GM12875 (cell line): ENCODE data around the gene SUPT7L.

Source experiments
- H3K4me3 ChIP-seq: one replicate; pipeline ENCODE4 v1.5.1; 2011; ENCODE audit warnings: low read depth, low read length, control low read depth
- TF ChIP-seq, protein P1 (sequence below): IDR thresholded peaks from 2 replicates; pipeline ENCODE4 v1.5.1; 2011; ENCODE audit warnings: low read depth, mild to moderate bottlenecking, control low read depth, inconsistent platforms, low read length, moderate library complexity, borderline replicate concordance; ENCODE audit not compliant: insufficient read depth

Gene SUPT7L

GRCh38 chr2:27652790-27653189, 10.6 kb downstream of the SUPT7L start:
- no peak overlapping the region for H3K4me3 ChIP-seq
- TF ChIP-seq, protein P1, sequence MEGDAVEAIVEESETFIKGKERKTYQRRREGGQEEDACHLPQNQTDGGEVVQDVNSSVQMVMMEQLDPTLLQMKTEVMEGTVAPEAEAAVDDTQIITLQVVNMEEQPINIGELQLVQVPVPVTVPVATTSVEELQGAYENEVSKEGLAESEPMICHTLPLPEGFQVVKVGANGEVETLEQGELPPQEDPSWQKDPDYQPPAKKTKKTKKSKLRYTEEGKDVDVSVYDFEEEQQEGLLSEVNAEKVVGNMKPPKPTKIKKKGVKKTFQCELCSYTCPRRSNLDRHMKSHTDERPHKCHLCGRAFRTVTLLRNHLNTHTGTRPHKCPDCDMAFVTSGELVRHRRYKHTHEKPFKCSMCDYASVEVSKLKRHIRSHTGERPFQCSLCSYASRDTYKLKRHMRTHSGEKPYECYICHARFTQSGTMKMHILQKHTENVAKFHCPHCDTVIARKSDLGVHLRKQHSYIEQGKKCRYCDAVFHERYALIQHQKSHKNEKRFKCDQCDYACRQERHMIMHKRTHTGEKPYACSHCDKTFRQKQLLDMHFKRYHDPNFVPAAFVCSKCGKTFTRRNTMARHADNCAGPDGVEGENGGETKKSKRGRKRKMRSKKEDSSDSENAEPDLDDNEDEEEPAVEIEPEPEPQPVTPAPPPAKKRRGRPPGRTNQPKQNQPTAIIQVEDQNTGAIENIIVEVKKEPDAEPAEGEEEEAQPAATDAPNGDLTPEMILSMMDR, result no peak

DNA sequence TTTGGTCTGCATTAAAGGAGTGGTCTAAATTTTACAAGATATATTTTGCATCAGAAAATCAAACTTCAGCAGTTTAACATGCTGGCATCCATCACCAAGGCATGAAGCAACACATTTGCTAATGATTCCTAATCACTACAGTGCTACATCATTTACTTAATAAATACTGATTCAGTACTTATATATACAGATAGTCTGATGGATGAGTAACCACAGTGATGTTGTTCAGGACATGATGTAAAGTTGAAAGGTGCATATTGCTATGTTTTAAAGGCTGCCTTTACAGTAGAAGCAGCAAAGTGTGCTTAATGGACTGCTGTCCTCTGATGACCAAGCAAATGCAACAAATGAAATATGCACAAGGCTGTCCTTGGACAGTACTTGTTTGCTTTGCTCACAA, 11.1 kb downstream of the SUPT7L start:
- TF ChIP-seq, protein P1, result no peak

DNA sequence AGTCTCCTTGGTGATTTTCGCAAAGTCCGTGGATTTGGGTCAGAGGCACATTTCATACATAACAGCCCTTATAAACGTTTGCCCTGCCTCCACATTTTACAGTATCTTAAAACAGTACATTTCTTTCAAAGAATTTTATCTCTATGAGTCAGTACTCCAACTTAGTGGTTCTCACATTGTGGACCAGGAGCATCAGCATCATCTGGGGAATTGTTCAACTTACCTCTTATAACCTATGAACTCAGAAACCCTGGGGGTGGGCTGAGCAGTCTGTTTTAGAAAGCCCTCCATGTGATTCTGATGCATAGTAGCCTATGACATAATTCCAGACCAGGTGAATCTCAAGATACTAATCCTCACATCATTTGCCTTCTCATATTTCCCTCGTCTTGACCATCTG, 12.4 kb downstream of the SUPT7L start:
- TF ChIP-seq, protein P1, result no peak
- H3K4me3 ChIP-seq, result no peak overlapping the region

More for the DNA sequence above, 11.1 kb downstream of the SUPT7L start:
- H3K4me3 ChIP-seq, result no peak overlapping the region

DNA sequence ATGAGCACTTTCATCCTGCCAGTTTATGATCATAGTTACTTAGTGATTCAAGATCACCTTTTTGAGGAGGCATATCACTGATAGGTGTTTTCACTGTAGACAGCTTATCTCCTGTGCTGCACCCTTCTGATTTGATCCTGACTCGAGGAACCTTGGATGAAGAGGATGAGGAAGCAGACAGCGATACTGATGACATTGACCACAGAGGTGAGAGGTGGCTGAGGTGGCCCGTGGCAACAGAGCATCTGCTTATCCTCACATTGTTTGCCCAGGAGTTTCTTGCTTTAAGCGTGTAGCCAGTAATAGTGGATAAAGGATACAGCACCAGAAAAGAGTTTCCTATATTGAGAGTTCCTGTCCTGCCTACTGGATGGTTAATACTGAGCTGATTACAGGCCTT, 15.7 kb downstream of the SUPT7L start:
- H3K4me3 ChIP-seq, result no peak overlapping the region
- TF ChIP-seq, protein P1, result no peak

GRCh38 chr2:27647289-27647688, 16.1 kb downstream of the SUPT7L start:
- TF ChIP-seq, protein P1, result no peak
- H3K4me3 ChIP-seq, result no peak overlapping the region

DNA sequence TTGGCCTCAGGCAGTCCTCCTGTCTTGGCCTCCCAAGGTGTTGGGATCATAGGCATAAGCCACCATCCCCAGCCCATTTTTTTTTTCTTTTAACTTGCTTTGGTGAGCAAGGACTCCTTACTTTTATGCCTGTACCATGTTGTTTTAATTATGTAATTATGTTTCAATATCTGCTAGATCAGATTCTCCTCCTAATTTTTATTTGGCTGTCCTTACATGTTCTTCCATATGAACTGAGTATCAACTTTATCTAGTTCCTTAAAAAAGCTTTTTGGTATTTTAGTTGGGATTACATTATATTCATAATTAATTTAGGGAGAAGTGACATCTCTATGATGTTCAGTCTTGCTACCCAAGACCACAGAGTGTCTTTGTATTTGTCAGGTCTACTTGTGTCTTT, 18.2 kb downstream of the SUPT7L start:
- no peak overlapping the region for H3K4me3 ChIP-seq
- TF ChIP-seq, protein P1, result no peak

- H3K4me3 ChIP-seq, result no peak overlapping the region
- TF ChIP-seq, protein P1, result no peak
These were observed 22.6 kb downstream of the SUPT7L start for GRCh38 chr2:27640722-27641245.
